NCI-H2081 treated with DMSO at 0.1 percent for 48 hours (cell line): ENCODE data around the gene ACACB.
"Not testable (repeated sequence)": the region's sequence is repeated elsewhere in the genome, so short reads cannot be mapped to it uniquely, and the experiment has no call there.

Experiments used
- DNase-seq: peaks from one replicate; lab custom pipeline; 2025; lab: John Stamatoyannopoulos, UW

Gene ACACB

GRCh38 chr12:109140560-109140959 lies 24.2 kb downstream of the ACACB start:
- DNase-seq, result no peak

- no peak for DNase-seq
Observed at GRCh38 chr12:109144224-109144623, 27.8 kb downstream of the ACACB start.

- not testable (repeated sequence) for DNase-seq
Observed at GRCh38 chr12:109147126-109147525, 30.7 kb downstream of the ACACB start.

GRCh38 chr12:109147954-109148353 lies 31.6 kb downstream of the ACACB start:
- no peak for DNase-seq

- DNase-seq, result no peak
Observed at GRCh38 chr12:109150124-109150640, 33.8 kb downstream of the ACACB start.

- no peak for DNase-seq
Observed at GRCh38 chr12:109151457-109151856, 35.1 kb downstream of the ACACB start.

GRCh38 chr12:109153821-109154441 lies 37.5 kb downstream of the ACACB start:
- DNase-seq, result no peak

GRCh38 chr12:109154451-109155438 lies 38.4 kb downstream of the ACACB start:
- no peak for DNase-seq

- DNase-seq, result no peak
Observed at GRCh38 chr12:109156036-109156435, 39.6 kb downstream of the ACACB start.

- no peak for DNase-seq
Observed at GRCh38 chr12:109156586-109156985, 40.2 kb downstream of the ACACB start.

- DNase-seq, result no peak
Observed at GRCh38 chr12:109157986-109158385, 41.6 kb downstream of the ACACB start.

- DNase-seq, result no peak
Observed at GRCh38 chr12:109160433-109160832, 44.0 kb downstream of the ACACB start.

GRCh38 chr12:109160873-109161272 lies 44.5 kb downstream of the ACACB start:
- no peak for DNase-seq

GRCh38 chr12:109162551-109162950 lies 46.2 kb downstream of the ACACB start:
- DNase-seq, result no peak

- no peak for DNase-seq
Observed at GRCh38 chr12:109163167-109163566, 46.8 kb downstream of the ACACB start.

GRCh38 chr12:109165599-109165998 lies 49.2 kb downstream of the ACACB start:
- DNase-seq, result no peak

GRCh38 chr12:109166371-109166770 lies 50.0 kb downstream of the ACACB start:
- no peak for DNase-seq

- DNase-seq, result no peak
Observed at GRCh38 chr12:109167781-109168180, 51.4 kb downstream of the ACACB start.

GRCh38 chr12:109169262-109169661 lies 52.9 kb downstream of the ACACB start:
- DNase-seq, result no peak

GRCh38 chr12:109169686-109170085 lies 53.3 kb downstream of the ACACB start:
- no peak for DNase-seq

GRCh38 chr12:109170324-109170723 lies 53.9 kb downstream of the ACACB start:
- DNase-seq, result no peak

- DNase-seq, result not testable (repeated sequence)
Observed at GRCh38 chr12:109172787-109173186, 56.4 kb downstream of the ACACB start.
